Measurements from ENCODE around the gene THAP4. TPM values are rescaled to one million over a fixed set of nuclear protein-coding genes. Genes with fewer than 3 reads are reported as not detected.

Gene THAP4
- polyA plus RNA-seq, 3 donors, result 15.1 to 25.9 (median 16.3) TPM

DNA sequence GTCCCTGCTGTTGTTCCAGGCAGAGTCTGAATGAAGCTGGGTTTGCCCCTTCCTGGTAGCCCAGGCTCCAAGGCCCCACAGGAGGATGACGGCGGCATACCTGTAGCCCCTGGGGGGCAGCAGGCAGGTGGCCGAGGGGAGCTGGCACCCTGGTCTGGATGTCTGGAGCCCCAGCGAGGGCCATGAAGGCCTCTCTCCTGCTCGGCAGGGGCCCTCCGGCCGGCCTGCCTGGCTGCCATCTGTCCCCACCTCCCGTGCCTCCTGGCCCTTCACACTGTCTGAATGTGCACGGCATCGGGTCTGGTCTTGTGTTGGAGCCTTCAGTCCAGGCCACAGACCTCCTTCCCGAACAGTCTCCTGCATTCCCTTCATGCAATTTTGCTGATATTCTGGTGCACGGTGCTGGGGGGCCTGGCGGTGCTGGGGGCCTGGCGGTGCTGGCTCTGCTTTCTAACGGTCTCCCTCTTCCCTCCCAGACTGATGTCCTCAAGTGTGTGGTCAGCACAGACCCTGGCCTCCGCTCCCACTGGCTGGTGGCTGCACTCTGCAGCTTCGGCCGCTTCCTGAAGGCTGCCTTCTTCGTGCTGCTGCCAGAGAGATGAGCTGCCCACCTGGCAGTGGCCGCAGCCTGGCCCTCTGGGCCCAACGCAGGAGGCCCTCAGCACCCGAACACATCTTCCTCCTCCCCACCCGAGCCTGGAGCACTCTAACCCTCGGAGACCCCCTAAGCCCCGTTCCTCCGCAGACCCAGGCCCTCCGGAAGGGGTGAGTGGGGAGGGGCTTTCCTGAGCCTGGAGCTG is 64.9 kb downstream of the THAP4 start:
- H3K27ac ChIP-seq (ENCODE audit: low read depth in 1 of 2, low read length in 2 of 2), result no peak overlapping the region
- TF ChIP-seq, protein P1, sequence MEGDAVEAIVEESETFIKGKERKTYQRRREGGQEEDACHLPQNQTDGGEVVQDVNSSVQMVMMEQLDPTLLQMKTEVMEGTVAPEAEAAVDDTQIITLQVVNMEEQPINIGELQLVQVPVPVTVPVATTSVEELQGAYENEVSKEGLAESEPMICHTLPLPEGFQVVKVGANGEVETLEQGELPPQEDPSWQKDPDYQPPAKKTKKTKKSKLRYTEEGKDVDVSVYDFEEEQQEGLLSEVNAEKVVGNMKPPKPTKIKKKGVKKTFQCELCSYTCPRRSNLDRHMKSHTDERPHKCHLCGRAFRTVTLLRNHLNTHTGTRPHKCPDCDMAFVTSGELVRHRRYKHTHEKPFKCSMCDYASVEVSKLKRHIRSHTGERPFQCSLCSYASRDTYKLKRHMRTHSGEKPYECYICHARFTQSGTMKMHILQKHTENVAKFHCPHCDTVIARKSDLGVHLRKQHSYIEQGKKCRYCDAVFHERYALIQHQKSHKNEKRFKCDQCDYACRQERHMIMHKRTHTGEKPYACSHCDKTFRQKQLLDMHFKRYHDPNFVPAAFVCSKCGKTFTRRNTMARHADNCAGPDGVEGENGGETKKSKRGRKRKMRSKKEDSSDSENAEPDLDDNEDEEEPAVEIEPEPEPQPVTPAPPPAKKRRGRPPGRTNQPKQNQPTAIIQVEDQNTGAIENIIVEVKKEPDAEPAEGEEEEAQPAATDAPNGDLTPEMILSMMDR (IDR thresholded peaks at IDR 0.05), result no peak
- H3K36me3 ChIP-seq (replicated peaks in 1 of 2; ENCODE audit: control insufficient read depth in 1 of 2, insufficient read depth in 2 of 2, low read length in 2 of 2), result no peaks in the 10 kb centered on the region
- H3K9me3 ChIP-seq (replicated peaks in 1 of 2; ENCODE audit: control insufficient read depth in 1 of 2, insufficient read depth in 1 of 2, low read length in 2 of 2), result no peaks in the 10 kb centered on the region
- H2AFZ ChIP-seq (ENCODE audit: insufficient read depth, low read depth, low read length, poor library complexity, severe bottlenecking), result no peak overlapping the region
- WGBS (ENCODE audit: insufficient coverage), result 97% methylated on average over 21 of the region's 27 CpGs
- intact Hi-C loops (cut with micrococcal nuclease), result no loop called here
- Mint-ChIP-seq H3K4me3 (no peak overlapping the region), H3K4me1 (no peaks in the 10 kb centered on the region), H3K9me3 (peaks cover 0 to 3% (median 2%) of the 10 kb centered on the region in 7 donors), H3K27me3 (ENCODE audit: low read depth in 3 of 3) (peaks cover 0 to 6% (median 1%) of the 10 kb centered on the region in 3 donors), H3K27ac (no peak overlapping the region), H3K36me3 (peaks cover 0 to 2% of the 10 kb centered on the region in 2 donors)
- DNase-seq, result no peak
- H3K4me1 ChIP-seq (ENCODE audit: control insufficient read depth in 1 of 2, insufficient read depth in 2 of 2, low read length in 2 of 2), result no peaks in the 10 kb centered on the region
- H3K27me3 ChIP-seq (ENCODE audit: control insufficient read depth in 2 of 2, insufficient read depth in 2 of 2, low read length in 2 of 2), result no peaks in the 10 kb centered on the region
- no peaks in the 10 kb centered on the region for H3K79me2 ChIP-seq (ENCODE audit: insufficient read depth, low read length)
- H3K4me2 ChIP-seq (replicated peaks; ENCODE audit: extremely low read depth, low read length, poor library complexity, severe bottlenecking), result no peak overlapping the region
- H3K9ac ChIP-seq (ENCODE audit: insufficient read depth, low read length, poor library complexity, severe bottlenecking), result no peak overlapping the region
- no peaks in the 10 kb centered on the region for H4K20me1 ChIP-seq (ENCODE audit: insufficient read depth, low read length)
- H3K4me3 ChIP-seq (replicated peaks in 1 of 3; ENCODE audit: low read depth in 2 of 3, low read length in 3 of 3), result no peak overlapping the region

DNA sequence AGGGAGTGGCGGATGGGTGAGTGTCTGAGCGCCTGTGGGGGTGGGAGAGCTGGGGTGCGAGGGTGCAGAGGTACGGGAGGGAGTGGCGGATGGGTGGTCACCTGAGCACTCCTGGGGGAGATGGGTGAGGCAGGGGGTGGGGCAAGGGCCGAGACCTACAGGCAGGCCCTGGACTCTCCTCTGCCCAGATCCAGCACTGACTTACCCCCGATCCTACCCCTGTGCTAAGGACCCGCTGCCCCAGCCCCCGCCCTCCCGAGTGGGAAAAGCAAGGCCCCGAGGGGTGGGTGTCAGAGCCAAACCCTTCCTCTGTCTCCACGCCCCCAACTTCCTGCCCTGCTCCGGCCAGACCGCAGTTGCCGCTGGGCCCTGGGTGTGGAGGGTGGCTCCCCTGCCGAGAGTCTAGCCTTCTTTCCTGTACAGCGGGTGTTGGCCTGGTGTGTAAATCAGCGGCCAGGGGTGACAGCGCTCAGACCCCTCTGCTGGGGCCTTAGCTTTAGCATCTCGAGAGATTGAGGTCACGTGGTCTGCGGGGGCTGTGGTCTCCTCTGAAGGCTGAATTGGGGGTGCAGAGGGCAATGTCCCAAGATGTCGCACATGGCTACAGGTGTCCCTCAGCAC is 65.9 kb downstream of the THAP4 start:
- Mint-ChIP-seq H3K4me1 (no peaks in the 10 kb centered on the region), H3K27ac (no peak overlapping the region), H3K27me3 (ENCODE audit: low read depth in 3 of 3) (peaks cover 0 to 6% (median 1%) of the 10 kb centered on the region in 3 donors), H3K4me3 (no peak overlapping the region), H3K9me3 (peaks cover 0 to 3% (median 2%) of the 10 kb centered on the region in 7 donors), H3K36me3 (no peaks in the 10 kb centered on the region)
- no peaks in the 10 kb centered on the region for H3K36me3 ChIP-seq (replicated peaks in 1 of 2; ENCODE audit: control insufficient read depth in 1 of 2, insufficient read depth in 2 of 2, low read length in 2 of 2)
- H3K27ac ChIP-seq (ENCODE audit: low read depth in 1 of 2, low read length in 2 of 2), result no peak overlapping the region
- DNase-seq, result no peak
- intact Hi-C loops (cut with micrococcal nuclease), result no loop called here
- no peaks in the 10 kb centered on the region for H3K79me2 ChIP-seq (ENCODE audit: insufficient read depth, low read length)
- no peaks in the 10 kb centered on the region for H3K4me1 ChIP-seq (ENCODE audit: control insufficient read depth in 1 of 2, insufficient read depth in 2 of 2, low read length in 2 of 2)
- H3K27me3 ChIP-seq (ENCODE audit: control insufficient read depth in 2 of 2, insufficient read depth in 2 of 2, low read length in 2 of 2), result no peaks in the 10 kb centered on the region
- H3K9me3 ChIP-seq (replicated peaks in 1 of 2; ENCODE audit: control insufficient read depth in 1 of 2, insufficient read depth in 1 of 2, low read length in 2 of 2), result no peaks in the 10 kb centered on the region
- H3K4me2 ChIP-seq (replicated peaks; ENCODE audit: extremely low read depth, low read length, poor library complexity, severe bottlenecking), result no peak overlapping the region
- no peak overlapping the region for H3K9ac ChIP-seq (ENCODE audit: insufficient read depth, low read length, poor library complexity, severe bottlenecking)
- WGBS (ENCODE audit: insufficient coverage), result 67% methylated on average over 11 of the region's 23 CpGs
- H3K4me3 ChIP-seq (replicated peaks in 1 of 3; ENCODE audit: low read depth in 2 of 3, low read length in 3 of 3), result no peak overlapping the region
- H2AFZ ChIP-seq (ENCODE audit: insufficient read depth, low read depth, low read length, poor library complexity, severe bottlenecking), result no peak overlapping the region
- no peaks in the 10 kb centered on the region for H4K20me1 ChIP-seq (ENCODE audit: insufficient read depth, low read length)
- TF ChIP-seq, protein P1 (IDR thresholded peaks at IDR 0.05), result no peak

Data from CD14-positive monocyte (primary cell).